ENCODE measurements around the gene KLRK1.
"Not testable (repeated sequence)": the region's sequence is repeated elsewhere in the genome, so short reads cannot be mapped to it uniquely, and the experiment has no call there.

The KLRK1 gene

GRCh38 chr12:10389904-10390303, at the start of gene KLRK1:
KLRK1 (minus strand) TSS chr12:10390041; CDS start chr12:10388810, 1,231 bp downstream.
- Histone ChIP-seq H3K9ac (ENCODE audit: low read depth in 1 of 2, low read length in 2 of 2) (no peak within 1 kb of the TSS), H3K27ac (ENCODE audit: low read depth in 2 of 2, low read length in 2 of 2) (no peak within 1 kb of the TSS), H3K4me3 (ENCODE audit: low read length in 2 of 2) (no peak within 1 kb of the TSS), H3K9me3 (ENCODE audit: control insufficient read depth in 2 of 2, low read length in 2 of 2) (no peaks in the 10 kb centered on the region), H3K36me3 (ENCODE audit: control insufficient read depth in 2 of 2, insufficient read depth in 2 of 2, low read length in 2 of 2) (no peaks in the 10 kb centered on the region), H3K27me3 (ENCODE audit: control insufficient read depth in 2 of 2, insufficient read depth in 2 of 2, low read length in 2 of 2) (no peaks in the 10 kb centered on the region), H3K4me1 (ENCODE audit: control insufficient read depth in 2 of 2, insufficient read depth in 2 of 2, low read length in 2 of 2) (no peaks in the 10 kb centered on the region)

GRCh38 chr12:10437601-10438000, 47.8 kb upstream of the KLRK1 start:
- not testable (repeated sequence) for H3K36me3 ChIP-seq (ENCODE audit: control insufficient read depth in 2 of 2, insufficient read depth in 2 of 2, low read length in 2 of 2); H3K27ac ChIP-seq (ENCODE audit: low read depth in 2 of 2, low read length in 2 of 2); H3K9ac ChIP-seq (ENCODE audit: low read depth in 1 of 2, low read length in 2 of 2); H3K27me3 ChIP-seq (ENCODE audit: control insufficient read depth in 2 of 2, insufficient read depth in 2 of 2, low read length in 2 of 2); H3K4me1 ChIP-seq (ENCODE audit: control insufficient read depth in 2 of 2, insufficient read depth in 2 of 2, low read length in 2 of 2); H3K9me3 ChIP-seq (ENCODE audit: control insufficient read depth in 2 of 2, low read length in 2 of 2); H3K4me3 ChIP-seq (ENCODE audit: low read length in 2 of 2)

- H3K4me1 ChIP-seq (ENCODE audit: control insufficient read depth in 2 of 2, insufficient read depth in 2 of 2, low read length in 2 of 2); H3K36me3 ChIP-seq (ENCODE audit: control insufficient read depth in 2 of 2, insufficient read depth in 2 of 2, low read length in 2 of 2); H3K9me3 ChIP-seq (ENCODE audit: control insufficient read depth in 2 of 2, low read length in 2 of 2); H3K27me3 ChIP-seq (ENCODE audit: control insufficient read depth in 2 of 2, insufficient read depth in 2 of 2, low read length in 2 of 2); H3K9ac ChIP-seq (ENCODE audit: low read depth in 1 of 2, low read length in 2 of 2); H3K4me3 ChIP-seq (ENCODE audit: low read length in 2 of 2); H3K27ac ChIP-seq (ENCODE audit: low read depth in 2 of 2, low read length in 2 of 2): not testable (repeated sequence)
Observed at GRCh38 chr12:10435816-10436215, 46.0 kb upstream of the KLRK1 start, which contains the start of gene KLRC2. KLRC2 (minus strand) TSS chr12:10436010; CDS start chr12:10435986, 24 bp downstream.

GRCh38 chr12:10430623-10431022, 40.8 kb upstream of the KLRK1 start:
- not testable (repeated sequence) for H3K27ac ChIP-seq (ENCODE audit: low read depth in 2 of 2, low read length in 2 of 2); H3K27me3 ChIP-seq (ENCODE audit: control insufficient read depth in 2 of 2, insufficient read depth in 2 of 2, low read length in 2 of 2); H3K9me3 ChIP-seq (ENCODE audit: control insufficient read depth in 2 of 2, low read length in 2 of 2); H3K4me3 ChIP-seq (ENCODE audit: low read length in 2 of 2); H3K36me3 ChIP-seq (ENCODE audit: control insufficient read depth in 2 of 2, insufficient read depth in 2 of 2, low read length in 2 of 2); H3K9ac ChIP-seq (ENCODE audit: low read depth in 1 of 2, low read length in 2 of 2); H3K4me1 ChIP-seq (ENCODE audit: control insufficient read depth in 2 of 2, insufficient read depth in 2 of 2, low read length in 2 of 2)

GRCh38 chr12:10425938-10426337, 36.1 kb upstream of the KLRK1 start:
- H3K4me1 ChIP-seq (ENCODE audit: control insufficient read depth in 2 of 2, insufficient read depth in 2 of 2, low read length in 2 of 2); H3K27me3 ChIP-seq (ENCODE audit: control insufficient read depth in 2 of 2, insufficient read depth in 2 of 2, low read length in 2 of 2); H3K4me3 ChIP-seq (ENCODE audit: low read length in 2 of 2); H3K36me3 ChIP-seq (ENCODE audit: control insufficient read depth in 2 of 2, insufficient read depth in 2 of 2, low read length in 2 of 2); H3K27ac ChIP-seq (ENCODE audit: low read depth in 2 of 2, low read length in 2 of 2); H3K9ac ChIP-seq (ENCODE audit: low read depth in 1 of 2, low read length in 2 of 2); H3K9me3 ChIP-seq (ENCODE audit: control insufficient read depth in 2 of 2, low read length in 2 of 2): not testable (repeated sequence)

GRCh38 chr12:10424260-10424899, 34.5 kb upstream of the KLRK1 start:
- H3K9ac ChIP-seq (ENCODE audit: low read depth in 1 of 2, low read length in 2 of 2); H3K4me3 ChIP-seq (ENCODE audit: low read length in 2 of 2); H3K27ac ChIP-seq (ENCODE audit: low read depth in 2 of 2, low read length in 2 of 2); H3K36me3 ChIP-seq (ENCODE audit: control insufficient read depth in 2 of 2, insufficient read depth in 2 of 2, low read length in 2 of 2); H3K27me3 ChIP-seq (ENCODE audit: control insufficient read depth in 2 of 2, insufficient read depth in 2 of 2, low read length in 2 of 2); H3K4me1 ChIP-seq (ENCODE audit: control insufficient read depth in 2 of 2, insufficient read depth in 2 of 2, low read length in 2 of 2); H3K9me3 ChIP-seq (ENCODE audit: control insufficient read depth in 2 of 2, low read length in 2 of 2): not testable (repeated sequence)

- H3K36me3 ChIP-seq (ENCODE audit: control insufficient read depth in 2 of 2, insufficient read depth in 2 of 2, low read length in 2 of 2); H3K27ac ChIP-seq (ENCODE audit: low read depth in 2 of 2, low read length in 2 of 2); H3K27me3 ChIP-seq (ENCODE audit: control insufficient read depth in 2 of 2, insufficient read depth in 2 of 2, low read length in 2 of 2); H3K4me3 ChIP-seq (ENCODE audit: low read length in 2 of 2); H3K9me3 ChIP-seq (ENCODE audit: control insufficient read depth in 2 of 2, low read length in 2 of 2); H3K9ac ChIP-seq (ENCODE audit: low read depth in 1 of 2, low read length in 2 of 2); H3K4me1 ChIP-seq (ENCODE audit: control insufficient read depth in 2 of 2, insufficient read depth in 2 of 2, low read length in 2 of 2): not testable (repeated sequence)
Observed at GRCh38 chr12:10422159-10422558, 32.3 kb upstream of the KLRK1 start.

GRCh38 chr12:10420334-10420733, 30.5 kb upstream of the KLRK1 start, which contains the start of gene KLRC3:
KLRC3 (minus strand) TSS chr12:10420595; CDS start chr12:10420550, 45 bp downstream.
- H3K4me3 ChIP-seq (ENCODE audit: low read length in 2 of 2); H3K4me1 ChIP-seq (ENCODE audit: control insufficient read depth in 2 of 2, insufficient read depth in 2 of 2, low read length in 2 of 2); H3K9ac ChIP-seq (ENCODE audit: low read depth in 1 of 2, low read length in 2 of 2); H3K27ac ChIP-seq (ENCODE audit: low read depth in 2 of 2, low read length in 2 of 2); H3K36me3 ChIP-seq (ENCODE audit: control insufficient read depth in 2 of 2, insufficient read depth in 2 of 2, low read length in 2 of 2); H3K9me3 ChIP-seq (ENCODE audit: control insufficient read depth in 2 of 2, low read length in 2 of 2); H3K27me3 ChIP-seq (ENCODE audit: control insufficient read depth in 2 of 2, insufficient read depth in 2 of 2, low read length in 2 of 2): not testable (repeated sequence)

- H3K36me3 ChIP-seq (ENCODE audit: control insufficient read depth in 2 of 2, insufficient read depth in 2 of 2, low read length in 2 of 2) = no peaks in the 10 kb centered on the region
- no peak within 1 kb of the TSS for H3K9ac ChIP-seq (ENCODE audit: low read depth in 1 of 2, low read length in 2 of 2)
- no peak within 1 kb of the TSS for H3K27ac ChIP-seq (ENCODE audit: low read depth in 2 of 2, low read length in 2 of 2)
- H3K27me3 ChIP-seq (ENCODE audit: control insufficient read depth in 2 of 2, insufficient read depth in 2 of 2, low read length in 2 of 2) = no peaks in the 10 kb centered on the region
- no peak within 1 kb of the TSS for H3K4me3 ChIP-seq (ENCODE audit: low read length in 2 of 2)
- H3K4me1 ChIP-seq (ENCODE audit: control insufficient read depth in 2 of 2, insufficient read depth in 2 of 2, low read length in 2 of 2) = no peaks in the 10 kb centered on the region
- H3K9me3 ChIP-seq (ENCODE audit: control insufficient read depth in 2 of 2, low read length in 2 of 2) = no peaks in the 10 kb centered on the region
Observed at GRCh38 chr12:10409392-10409791, 19.6 kb upstream of the KLRK1 start, which contains the start of gene KLRC4. KLRC4 (minus strand) TSS chr12:10409757; CDS start chr12:10409575, 182 bp downstream.

GRCh38 chr12:10408842-10409241, 19.0 kb upstream of the KLRK1 start:
- H3K36me3 ChIP-seq (ENCODE audit: control insufficient read depth in 2 of 2, insufficient read depth in 2 of 2, low read length in 2 of 2) = no peaks in the 10 kb centered on the region
- H3K27me3 ChIP-seq (ENCODE audit: control insufficient read depth in 2 of 2, insufficient read depth in 2 of 2, low read length in 2 of 2) = no peaks in the 10 kb centered on the region
- H3K4me1 ChIP-seq (ENCODE audit: control insufficient read depth in 2 of 2, insufficient read depth in 2 of 2, low read length in 2 of 2) = no peaks in the 10 kb centered on the region
- H3K27ac ChIP-seq (ENCODE audit: low read depth in 2 of 2, low read length in 2 of 2) = no peak overlapping the region
- no peak overlapping the region for H3K4me3 ChIP-seq (ENCODE audit: low read length in 2 of 2)
- no peaks in the 10 kb centered on the region for H3K9me3 ChIP-seq (ENCODE audit: control insufficient read depth in 2 of 2, low read length in 2 of 2)
- H3K9ac ChIP-seq (ENCODE audit: low read depth in 1 of 2, low read length in 2 of 2) = no peak overlapping the region

GRCh38 chr12:10406725-10407124, 16.9 kb upstream of the KLRK1 start:
- H3K27ac ChIP-seq (ENCODE audit: low read depth in 2 of 2, low read length in 2 of 2) = no peak overlapping the region
- no peak overlapping the region for H3K4me3 ChIP-seq (ENCODE audit: low read length in 2 of 2)
- no peak overlapping the region for H3K9ac ChIP-seq (ENCODE audit: low read depth in 1 of 2, low read length in 2 of 2)
- no peaks in the 10 kb centered on the region for H3K4me1 ChIP-seq (ENCODE audit: control insufficient read depth in 2 of 2, insufficient read depth in 2 of 2, low read length in 2 of 2)
- H3K9me3 ChIP-seq (ENCODE audit: control insufficient read depth in 2 of 2, low read length in 2 of 2) = no peaks in the 10 kb centered on the region
- no peaks in the 10 kb centered on the region for H3K36me3 ChIP-seq (ENCODE audit: control insufficient read depth in 2 of 2, insufficient read depth in 2 of 2, low read length in 2 of 2)
- no peaks in the 10 kb centered on the region for H3K27me3 ChIP-seq (ENCODE audit: control insufficient read depth in 2 of 2, insufficient read depth in 2 of 2, low read length in 2 of 2)

Measured in mucosa of rectum (tissue), 2 donors.